SU-DHL-6 (cell line): ENCODE results near the gene HMCN2.

Source experiments
- H2AFZ ChIP-seq: fragments of 200-600 bp; sonication (generic); 2 replicates; pipeline ENCODE4 v1.6.1; 2014; ENCODE audit warnings: low read depth, mild to moderate bottlenecking, moderate library complexity, mixed read lengths, antibody characterized with exemption, low read length; ENCODE audit not compliant: severe bottlenecking
- H3F3A ChIP-seq: fragments of 200-600 bp; shearing (Covaris generic); 2 replicates; pipeline ENCODE4 v1.6.0; 2016; ENCODE audit warnings: antibody characterized with exemption, mild to moderate bottlenecking; ENCODE audit not compliant: insufficient read depth
- H3K27ac ChIP-seq: fragments of 200-600 bp; sonication (generic); 2 replicates; pipeline ENCODE4 v1.5.1; 2016; ENCODE audit warnings: low read depth, mild to moderate bottlenecking, low read length, moderate library complexity, mixed read lengths
- H3K27me3 ChIP-seq: fragments of 200-600 bp; sonication (generic), shearing (Covaris generic); 2 replicates; pipeline ENCODE4 v1.6.0; 2014; ENCODE audit warnings: mild to moderate bottlenecking, low read length
- H3K36me3 ChIP-seq: fragments of 200-600 bp; sonication (generic); 2 replicates; pipeline ENCODE4 v1.6.1; 2014; ENCODE audit warnings: mild to moderate bottlenecking, low read length, mixed read lengths
- H3K4me2 ChIP-seq: fragments of 300-600, 200-600 bp; shearing (Covaris generic), sonication (generic); 2 replicates; pipeline ENCODE4 v1.6.0; 2014; ENCODE audit warnings: low read length, low read depth, mild to moderate bottlenecking; ENCODE audit not compliant: poor library complexity, severe bottlenecking
- H3K4me3 ChIP-seq: fragments of 200-600 bp; sonication (generic); 2 replicates; pipeline ENCODE4 v1.5.1; 2014; ENCODE audit warnings: antibody characterized with exemption, low read length, mild to moderate bottlenecking, mixed read lengths; ENCODE audit not compliant: insufficient read depth, poor library complexity, severe bottlenecking
- H3K79me2 ChIP-seq: fragments of 200-600 bp; sonication (generic); 2 replicates; pipeline ENCODE4 v1.6.1; 2014; ENCODE audit warnings: mild to moderate bottlenecking, low read length, moderate library complexity; ENCODE audit not compliant: insufficient read depth
- H3K9ac ChIP-seq: fragments of 200-600 bp; sonication (generic); 2 replicates; pipeline ENCODE4 v1.7.0; 2014; ENCODE audit warnings: mild to moderate bottlenecking, low read length
- H3K9me2 ChIP-seq: fragments of 200-600 bp; sonication (generic); replicated peaks from 2 replicates; pipeline ENCODE4 v1.6.1; 2014; ENCODE audit warnings: low read length; ENCODE audit not compliant: insufficient read depth
- H3K9me3 ChIP-seq: fragments of 200-600 bp; sonication (generic); 2 replicates; pipeline ENCODE4 v1.6.1; 2014; ENCODE audit warnings: low read length, mixed read lengths; ENCODE audit not compliant: insufficient read depth
- H4K20me1 ChIP-seq: fragments of 200-600 bp; sonication (generic); 2 replicates; pipeline ENCODE4 v1.6.1; 2014; ENCODE audit warnings: low read depth, mild to moderate bottlenecking, antibody characterized with exemption, low read length, moderate library complexity, mixed read lengths
- EZH2phosphoT487 ChIP-seq: fragments of 200-600 bp; sonication (generic), shearing (Covaris generic); conservative IDR thresholded peaks from 2 replicates; pipeline ENCODE4 v1.6.1; 2018; ENCODE audit warnings: mild to moderate bottlenecking, antibody characterized with exemption, low read length, moderate library complexity, mixed read lengths
- TF ChIP-seq, protein P1 (sequence below): fragments of 200-600 bp; sonication (generic); IDR thresholded peaks from one replicate; pipeline ENCODE4 v1.5.1; 2017; ENCODE audit warnings: antibody characterized with exemption, mild to moderate bottlenecking, low read length, moderate library complexity; ENCODE audit not compliant: insufficient read depth, poor library complexity, severe bottlenecking

HMCN2 gene

DNA sequence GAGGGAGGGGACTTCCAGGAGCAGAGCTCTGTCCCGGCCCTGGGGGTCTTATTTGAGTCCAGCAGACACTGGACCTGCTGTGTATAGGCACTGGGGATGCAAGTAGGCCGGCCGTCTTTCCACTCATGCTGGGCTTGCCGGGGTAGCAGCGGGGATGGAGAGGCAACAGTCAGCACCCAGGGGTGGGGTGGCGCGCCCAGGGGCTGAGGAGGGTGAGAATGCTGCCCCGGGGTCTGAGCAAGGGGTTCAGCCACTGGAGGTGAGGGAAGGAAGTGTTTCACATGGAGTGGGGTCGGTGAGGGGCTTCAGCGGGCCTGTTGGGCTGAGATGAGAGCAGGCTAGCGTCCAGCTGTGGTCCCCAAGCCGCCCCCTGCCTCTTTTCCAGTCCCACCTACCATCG is 88.8 kb downstream of the HMCN2 start:
- no peak for TF ChIP-seq EZH2phosphoT487
- TF ChIP-seq, protein P1, sequence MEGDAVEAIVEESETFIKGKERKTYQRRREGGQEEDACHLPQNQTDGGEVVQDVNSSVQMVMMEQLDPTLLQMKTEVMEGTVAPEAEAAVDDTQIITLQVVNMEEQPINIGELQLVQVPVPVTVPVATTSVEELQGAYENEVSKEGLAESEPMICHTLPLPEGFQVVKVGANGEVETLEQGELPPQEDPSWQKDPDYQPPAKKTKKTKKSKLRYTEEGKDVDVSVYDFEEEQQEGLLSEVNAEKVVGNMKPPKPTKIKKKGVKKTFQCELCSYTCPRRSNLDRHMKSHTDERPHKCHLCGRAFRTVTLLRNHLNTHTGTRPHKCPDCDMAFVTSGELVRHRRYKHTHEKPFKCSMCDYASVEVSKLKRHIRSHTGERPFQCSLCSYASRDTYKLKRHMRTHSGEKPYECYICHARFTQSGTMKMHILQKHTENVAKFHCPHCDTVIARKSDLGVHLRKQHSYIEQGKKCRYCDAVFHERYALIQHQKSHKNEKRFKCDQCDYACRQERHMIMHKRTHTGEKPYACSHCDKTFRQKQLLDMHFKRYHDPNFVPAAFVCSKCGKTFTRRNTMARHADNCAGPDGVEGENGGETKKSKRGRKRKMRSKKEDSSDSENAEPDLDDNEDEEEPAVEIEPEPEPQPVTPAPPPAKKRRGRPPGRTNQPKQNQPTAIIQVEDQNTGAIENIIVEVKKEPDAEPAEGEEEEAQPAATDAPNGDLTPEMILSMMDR, result no peak
- no peaks in the 10 kb centered on the region for H3K27me3 ChIP-seq

DNA sequence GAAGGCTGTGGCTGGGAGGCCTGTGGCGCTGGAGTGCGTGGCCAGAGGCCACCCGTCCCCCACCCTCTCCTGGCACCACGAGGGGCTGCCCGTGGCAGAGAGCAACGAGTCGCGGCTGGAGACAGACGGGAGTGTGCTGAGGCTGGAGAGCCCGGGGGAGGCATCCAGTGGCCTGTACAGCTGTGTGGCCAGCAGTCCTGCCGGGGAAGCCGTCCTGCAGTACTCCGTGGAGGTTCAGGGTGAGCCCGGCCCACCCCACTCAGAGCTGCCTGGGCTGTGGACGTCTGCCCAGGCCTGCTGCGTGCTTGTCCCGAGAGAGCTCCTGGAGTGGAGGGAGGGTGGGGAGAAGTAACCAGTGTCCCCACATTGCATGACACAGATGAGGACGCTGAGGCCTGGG is 89.2 kb downstream of the HMCN2 start:
- Histone ChIP-seq H3K27me3 (no peaks in the 10 kb centered on the region), H4K20me1 (no peaks in the 10 kb centered on the region), H3K4me3 (no peak overlapping the region)

More for the DNA sequence above, 88.8 kb downstream of the HMCN2 start:
- Histone ChIP-seq H3K9ac (no peak overlapping the region), H4K20me1 (no peaks in the 10 kb centered on the region), H2AFZ (no peak overlapping the region), H3K79me2 (no peaks in the 10 kb centered on the region), H3K4me3 (no peak overlapping the region), H3F3A (no peaks in the 10 kb centered on the region), H3K9me2 (no peaks in the 10 kb centered on the region), H3K27ac (no peak overlapping the region), H3K36me3 (no peaks in the 10 kb centered on the region), H3K4me2 (no peak overlapping the region), H3K9me3 (no peaks in the 10 kb centered on the region)

DNA sequence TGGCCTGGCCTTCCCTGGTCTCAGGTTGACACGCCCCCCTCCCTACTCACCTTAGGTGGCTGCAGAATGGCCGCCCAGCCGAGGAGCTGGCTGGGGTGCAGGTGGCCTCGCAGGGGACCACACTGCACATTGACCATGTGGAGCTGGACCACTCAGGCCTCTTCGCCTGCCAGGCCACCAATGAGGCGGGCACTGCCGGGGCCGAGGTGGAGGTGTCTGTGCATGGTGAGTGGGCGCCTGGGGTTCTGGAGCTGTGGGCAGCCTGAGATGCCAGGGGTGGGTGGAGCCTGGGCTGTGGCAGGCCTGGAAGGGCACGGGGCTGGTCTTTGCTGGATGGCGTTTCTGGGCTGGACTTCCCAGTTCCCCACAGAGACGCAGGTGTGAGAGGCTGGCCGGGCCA is 90.5 kb downstream of the HMCN2 start:
- Histone ChIP-seq H3K9ac (no peak overlapping the region), H3K36me3 (no peaks in the 10 kb centered on the region), H3K4me3 (no peak overlapping the region), H3K9me2 (no peaks in the 10 kb centered on the region), H2AFZ (no peak overlapping the region), H3K4me2 (no peak overlapping the region), H3K27ac (no peak overlapping the region), H3K9me3 (no peaks in the 10 kb centered on the region), H3K79me2 (no peaks in the 10 kb centered on the region), H4K20me1 (no peaks in the 10 kb centered on the region), H3K27me3 (no peaks in the 10 kb centered on the region), H3F3A (no peaks in the 10 kb centered on the region)
- TF ChIP-seq EZH2phosphoT487, result no peak
- TF ChIP-seq, protein P1, result no peak

More for the DNA sequence above, 89.2 kb downstream of the HMCN2 start:
- Histone ChIP-seq H3K27ac (no peak overlapping the region), H3K4me2 (no peak overlapping the region), H3K36me3 (no peaks in the 10 kb centered on the region), H3K9ac (no peak overlapping the region), H3F3A (no peaks in the 10 kb centered on the region), H2AFZ (no peak overlapping the region), H3K9me2 (no peaks in the 10 kb centered on the region), H3K79me2 (no peaks in the 10 kb centered on the region), H3K9me3 (no peaks in the 10 kb centered on the region)
- no peak for TF ChIP-seq EZH2phosphoT487
- TF ChIP-seq, protein P1, result no peak
